Panc1 (cell line): ENCODE results near the gene LPAR3. TPM values are rescaled to one million over a fixed set of nuclear protein-coding genes. Genes with fewer than 3 reads are reported as not detected.

Source experiments
- ATAC-seq: fragments of 200-7000 bp; cut with Tn5 transposase; 2 replicates; pipeline ENCODE4 v1.9.1; 2020; ENCODE audit warnings: mild to moderate bottlenecking, moderate library complexity
- BruUV-seq: library from RNA; stranded (reverse); fragments of 400-500 nt; replicated peaks from 2 replicates; lab custom pipeline; 2021; lab: Mats Ljungman, UMichigan
- CTCF ChIA-PET: fragments of 300-600 bp; sonication (Branson Sonifier 250); formaldehyde crosslinking; loops from one replicate; lab custom pipeline; 2022; ENCODE audit warnings: antibody characterized with exemption; lab: Charles Lee
- POLR2A ChIA-PET: fragments of 300-600 bp; sonication (Branson Sonifier 250); formaldehyde crosslinking; loops from one replicate; lab custom pipeline; 2022; ENCODE audit warnings: antibody characterized with exemption; lab: Charles Lee
- DNase-seq: peaks from one replicate; pipeline ENCODE4 v3.0.0-alpha.2; 2010; ENCODE audit warnings: low read depth, low spot score
- H3K27ac ChIP-seq: 2 replicates; pipeline ENCODE4 v1.5.1; 2011; ENCODE audit warnings: mild to moderate bottlenecking, low read length, inconsistent platforms
- H3K27me3 ChIP-seq: fragments of 200-500 bp; sonication (Bioruptor generic); 2 replicates; pipeline ENCODE4 v1.6.0; 2014; ENCODE audit warnings: low read length, inconsistent platforms; ENCODE audit not compliant: control insufficient read depth, insufficient read depth
- H3K36me3 ChIP-seq: fragments of 200-500 bp; sonication (Bioruptor generic); 2 replicates; pipeline ENCODE4 v1.5.1; 2014; ENCODE audit warnings: inconsistent platforms, mild to moderate bottlenecking, low read length, moderate library complexity; ENCODE audit not compliant: control insufficient read depth, insufficient read depth
- H3K4me1 ChIP-seq: 2 replicates; pipeline ENCODE4 v1.5.1; 2011; ENCODE audit warnings: inconsistent platforms, mild to moderate bottlenecking, low read length, moderate library complexity; ENCODE audit not compliant: control insufficient read depth, insufficient read depth
- H3K4me3 ChIP-seq, 2 experiments: 2 replicates each; pipeline ENCODE4 v1.5.1; 2011 to 2012; ENCODE audit warnings: low read depth in 2 of 2, low read length in 2 of 2, mild to moderate bottlenecking in 2 of 2, inconsistent platforms in 1 of 2, moderate library complexity in 1 of 2
- H3K9me3 ChIP-seq: fragments of 200-500 bp; sonication (Bioruptor generic); 2 replicates; pipeline ENCODE4 v1.5.1; 2014; ENCODE audit warnings: low read depth, mild to moderate bottlenecking, inconsistent platforms, low read length, moderate library complexity; ENCODE audit not compliant: control insufficient read depth, insufficient read depth
- POLR2AphosphoS5 ChIP-seq: IDR thresholded peaks from 2 replicates; pipeline ENCODE4 v1.6.1; 2012; ENCODE audit warnings: mild to moderate bottlenecking, low read depth, low read length, moderate library complexity
- SIN3A ChIP-seq: IDR thresholded peaks from 2 replicates; pipeline ENCODE4 v1.6.1; 2012; ENCODE audit warnings: low read depth, mild to moderate bottlenecking, low read length, moderate library complexity, borderline replicate concordance; ENCODE audit not compliant: insufficient read depth
- TCF7L2 ChIP-seq: IDR thresholded peaks from 2 replicates; pipeline ENCODE4 v1.6.1; 2011; ENCODE audit warnings: mild to moderate bottlenecking, low read depth, low read length, inconsistent platforms
- in situ Hi-C: cut with HindIII; loops from 2 replicates; pipeline ENCODE4 v1.10.0; 2016; ENCODE audit warnings: low sequenced_read_pairs, low pct_unique_long_range_greater_than_20kb
- intact Hi-C: fragments of 100-400 bp; cut with micrococcal nuclease; formaldehyde crosslinking; loops from one replicate; pipeline ENCODE4 v1.10.0; 2022; ENCODE audit not compliant: unreplicated experiment
- total RNA-seq: library from RNA; stranded (reverse); gene quantifications from one replicate; pipeline ENCODE4 v1.2.1, GENCODE V29; 2021; ENCODE audit not compliant: unreplicated experiment
- TF ChIP-seq, protein P1 (sequence below), 2 experiments: IDR thresholded peaks; 2 replicates each; pipeline ENCODE4 v1.6.1; 2011 to 2012; ENCODE audit warnings: low read depth in 2 of 2, control low read depth in 1 of 2, low read length in 1 of 2, mild to moderate bottlenecking in 1 of 2, moderate library complexity in 1 of 2; ENCODE audit not compliant: insufficient read depth in 1 of 2
- TF ChIP-seq, protein P2 (sequence below): fragments of 450-650 bp; IDR thresholded peaks from 2 replicates; pipeline ENCODE4 v1.5.1; 2017; ENCODE audit warnings: mild to moderate bottlenecking

Gene LPAR3
- total RNA-seq, 1 experiment from 2014 or later: 6.3 TPM

DNA sequence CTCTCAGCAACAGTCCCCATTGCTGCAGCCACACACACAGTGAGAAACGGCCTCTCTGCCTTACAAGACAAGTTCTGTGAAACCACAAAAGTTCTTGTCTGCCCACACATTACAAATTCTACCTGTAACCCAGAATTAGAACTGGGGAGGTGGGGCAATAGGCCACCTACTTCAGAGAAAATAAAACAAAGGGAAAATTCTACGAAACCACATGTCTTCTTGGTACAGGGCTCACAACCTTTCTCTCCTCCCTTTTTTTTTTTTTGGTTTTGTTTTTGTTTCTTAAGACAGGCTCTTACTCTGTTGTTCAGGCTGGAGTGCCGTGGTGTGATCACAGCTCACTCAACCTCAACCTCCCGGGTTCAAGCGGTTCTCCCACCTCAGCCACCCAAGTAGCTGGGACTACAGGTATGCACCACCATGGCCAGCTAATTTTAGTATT is 30.2 kb downstream of the LPAR3 start:
- DNase-seq: no peak
- Histone ChIP-seq H3K4me3 (no peak overlapping the region), H3K4me1 (no peaks in the 10 kb centered on the region), H3K36me3 (no peaks in the 10 kb centered on the region), H3K27me3 (no peaks in the 10 kb centered on the region), H3K27ac (no peak overlapping the region), H3K9me3 (no peaks in the 10 kb centered on the region)
- BruUV-seq: no TSS peak
- intact Hi-C loops: no loop called here
- ChIA-PET POLR2A (interaction anchor here (1.0 kb wide), 1 partner anchor 34 kb away, joined by 18 read pairs; no protein-coding TSS in a partner anchor), CTCF (no interaction called here)
- no peak for ATAC-seq
- no peak for TF ChIP-seq POLR2AphosphoS5
- TF ChIP-seq, protein P1, sequence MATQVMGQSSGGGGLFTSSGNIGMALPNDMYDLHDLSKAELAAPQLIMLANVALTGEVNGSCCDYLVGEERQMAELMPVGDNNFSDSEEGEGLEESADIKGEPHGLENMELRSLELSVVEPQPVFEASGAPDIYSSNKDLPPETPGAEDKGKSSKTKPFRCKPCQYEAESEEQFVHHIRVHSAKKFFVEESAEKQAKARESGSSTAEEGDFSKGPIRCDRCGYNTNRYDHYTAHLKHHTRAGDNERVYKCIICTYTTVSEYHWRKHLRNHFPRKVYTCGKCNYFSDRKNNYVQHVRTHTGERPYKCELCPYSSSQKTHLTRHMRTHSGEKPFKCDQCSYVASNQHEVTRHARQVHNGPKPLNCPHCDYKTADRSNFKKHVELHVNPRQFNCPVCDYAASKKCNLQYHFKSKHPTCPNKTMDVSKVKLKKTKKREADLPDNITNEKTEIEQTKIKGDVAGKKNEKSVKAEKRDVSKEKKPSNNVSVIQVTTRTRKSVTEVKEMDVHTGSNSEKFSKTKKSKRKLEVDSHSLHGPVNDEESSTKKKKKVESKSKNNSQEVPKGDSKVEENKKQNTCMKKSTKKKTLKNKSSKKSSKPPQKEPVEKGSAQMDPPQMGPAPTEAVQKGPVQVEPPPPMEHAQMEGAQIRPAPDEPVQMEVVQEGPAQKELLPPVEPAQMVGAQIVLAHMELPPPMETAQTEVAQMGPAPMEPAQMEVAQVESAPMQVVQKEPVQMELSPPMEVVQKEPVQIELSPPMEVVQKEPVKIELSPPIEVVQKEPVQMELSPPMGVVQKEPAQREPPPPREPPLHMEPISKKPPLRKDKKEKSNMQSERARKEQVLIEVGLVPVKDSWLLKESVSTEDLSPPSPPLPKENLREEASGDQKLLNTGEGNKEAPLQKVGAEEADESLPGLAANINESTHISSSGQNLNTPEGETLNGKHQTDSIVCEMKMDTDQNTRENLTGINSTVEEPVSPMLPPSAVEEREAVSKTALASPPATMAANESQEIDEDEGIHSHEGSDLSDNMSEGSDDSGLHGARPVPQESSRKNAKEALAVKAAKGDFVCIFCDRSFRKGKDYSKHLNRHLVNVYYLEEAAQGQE (IDR thresholded peaks at IDR 0.05; ENCODE audit: insufficient read depth in 1 of 2, low read depth in 2 of 2, low read length in 1 of 2): no peak
- TF ChIP-seq SIN3A: no peak
- TF ChIP-seq, protein P2, sequence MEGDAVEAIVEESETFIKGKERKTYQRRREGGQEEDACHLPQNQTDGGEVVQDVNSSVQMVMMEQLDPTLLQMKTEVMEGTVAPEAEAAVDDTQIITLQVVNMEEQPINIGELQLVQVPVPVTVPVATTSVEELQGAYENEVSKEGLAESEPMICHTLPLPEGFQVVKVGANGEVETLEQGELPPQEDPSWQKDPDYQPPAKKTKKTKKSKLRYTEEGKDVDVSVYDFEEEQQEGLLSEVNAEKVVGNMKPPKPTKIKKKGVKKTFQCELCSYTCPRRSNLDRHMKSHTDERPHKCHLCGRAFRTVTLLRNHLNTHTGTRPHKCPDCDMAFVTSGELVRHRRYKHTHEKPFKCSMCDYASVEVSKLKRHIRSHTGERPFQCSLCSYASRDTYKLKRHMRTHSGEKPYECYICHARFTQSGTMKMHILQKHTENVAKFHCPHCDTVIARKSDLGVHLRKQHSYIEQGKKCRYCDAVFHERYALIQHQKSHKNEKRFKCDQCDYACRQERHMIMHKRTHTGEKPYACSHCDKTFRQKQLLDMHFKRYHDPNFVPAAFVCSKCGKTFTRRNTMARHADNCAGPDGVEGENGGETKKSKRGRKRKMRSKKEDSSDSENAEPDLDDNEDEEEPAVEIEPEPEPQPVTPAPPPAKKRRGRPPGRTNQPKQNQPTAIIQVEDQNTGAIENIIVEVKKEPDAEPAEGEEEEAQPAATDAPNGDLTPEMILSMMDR: no peak
- TF ChIP-seq TCF7L2: no peak
- in situ Hi-C loops: no loop called here

GRCh38 chr1:84861988-84862644 is 30.9 kb downstream of the LPAR3 start:
- no peak overlapping the region for H3K27ac ChIP-seq
- in situ Hi-C loops (no loop called here), intact Hi-C loops (no loop called here)
- H3K27me3 ChIP-seq: no peaks in the 10 kb centered on the region
- no peaks in the 10 kb centered on the region for H3K36me3 ChIP-seq
- no peaks in the 10 kb centered on the region for H3K4me1 ChIP-seq
- no peak overlapping the region for H3K4me3 ChIP-seq
- no peaks in the 10 kb centered on the region for H3K9me3 ChIP-seq
- ATAC-seq: no peak
- TF ChIP-seq, protein P1 (IDR thresholded peaks at IDR 0.05; ENCODE audit: insufficient read depth in 1 of 2, low read depth in 2 of 2, low read length in 1 of 2): no peak
- TF ChIP-seq TCF7L2 (no peak), POLR2AphosphoS5 (no peak)
- TF ChIP-seq, protein P2: no peak
- ChIA-PET POLR2A (no interaction called here), CTCF (no interaction called here)
- BruUV-seq: no TSS peak
- DNase-seq: no peak
